ENCODE data around the gene SPHK2.

- TF ChIP-seq CTCF (IDR thresholded peaks at IDR 0.05) (no peak), POLR2A (IDR thresholded peaks at IDR 0.05; ENCODE audit: low read depth) (no peak)
Measured at GRCh38 chr19:48665786-48666185, 46.5 kb downstream of the SPHK2 start.

All from esophagus muscularis mucosa (tissue), 3 donors.